HCT116 (cell line): Measurements from ENCODE around the gene ZNF284. TPM values are rescaled to one million over a fixed set of nuclear protein-coding genes. Genes with fewer than 3 reads are reported as not detected.

Experiments
- ATAC-seq: fragments of 200-7000 bp; cut with Tn5 transposase; 2 replicates; pipeline ENCODE4 v1.9.1; 2020; ENCODE audit warnings: mild to moderate bottlenecking, moderate library complexity
- BruUV-seq: library from RNA; stranded (reverse); fragments of 400-500 nt; replicated peaks from 2 replicates; lab custom pipeline; 2021; lab: Mats Ljungman, UMichigan
- CTCF ChIA-PET: fragments of 300-600 bp; sonication (Branson Sonifier 250); formaldehyde crosslinking; loops from one replicate; lab custom pipeline; 2021; ENCODE audit warnings: antibody characterized with exemption; lab: Charles Lee
- POLR2A ChIA-PET: fragments of 300-600, 350-600 bp; sonication (Branson Sonifier 250); formaldehyde crosslinking; loops from one replicate; lab custom pipeline; 2021; ENCODE audit warnings: antibody characterized with exemption; lab: Charles Lee
- RAD21 ChIA-PET, 2 experiments: fragments of 300-600 bp; sonication (Branson Sonifier 250); formaldehyde crosslinking; loops; one replicate each; lab custom pipeline; 2023; ENCODE audit warnings: low total read pairs in 2 of 2; ENCODE audit not compliant: uncharacterized antibody in 2 of 2, unreplicated experiment in 2 of 2, low non-redundant PET in 1 of 2; lab: Charles Lee
- DNase-seq: peaks from one replicate; pipeline ENCODE4 v3.0.0-alpha.2; 2010; ENCODE audit warnings: low read depth, low spot score
- H2AFZ ChIP-seq: fragments of 200-600 bp; shearing (Covaris generic), sonication (generic); 2 replicates; pipeline ENCODE4 v1.6.1; 2017; ENCODE audit warnings: low read depth, mixed run types, mixed read lengths, antibody characterized with exemption, low read length; ENCODE audit not compliant: poor library complexity, severe bottlenecking
- H3K27ac ChIP-seq: 2 replicates; pipeline ENCODE4 v1.5.1; 2012; ENCODE audit warnings: low read depth, low read length
- H3K27me3 ChIP-seq: fragments of 200-600 bp; sonication (generic); 2 replicates; pipeline ENCODE4 v1.6.1; 2016; ENCODE audit warnings: mixed run types, low read length, mixed read lengths; ENCODE audit not compliant: insufficient read depth
- H3K36me3 ChIP-seq, 2 experiments: fragments of 200-500 bp in 1 of 2; fragments of 200-600 bp in 1 of 2; sonication (Bioruptor generic) in 1 of 2; sonication (generic) in 1 of 2; 2 replicates each; pipeline versions ENCODE4 v1.5.1 to v1.6.1; 2014 to 2016; ENCODE audit warnings: low read length in 2 of 2, inconsistent platforms in 1 of 2, mixed read lengths in 1 of 2, mixed run types in 1 of 2; ENCODE audit not compliant: insufficient read depth in 2 of 2, control insufficient read depth in 1 of 2
- H3K4me1 ChIP-seq, 2 experiments: fragments of 200-600 bp in 1 of 2; sonication (generic) in 1 of 2; 2 replicates each; pipeline versions ENCODE4 v1.5.1 to v1.6.1; 2012 to 2017; ENCODE audit warnings: low read length in 2 of 2, inconsistent platforms in 1 of 2, mild to moderate bottlenecking in 1 of 2, mixed read lengths in 1 of 2, mixed run types in 1 of 2, moderate library complexity in 1 of 2; ENCODE audit not compliant: insufficient read depth in 2 of 2, control insufficient read depth in 1 of 2
- H3K4me2 ChIP-seq: fragments of 200-600 bp; sonication (generic); 2 replicates; pipeline ENCODE4 v1.6.1; 2017; ENCODE audit warnings: mixed run types, low read length, mixed read lengths
- H3K4me3 ChIP-seq, 2 experiments: fragments of 200-600 bp in 1 of 2; sonication (generic) in 1 of 2; replicated peaks in 1 of 2; 2 replicates each; pipeline ENCODE4 v1.5.1; 2011 to 2016; ENCODE audit warnings: low read length in 2 of 2, control low read depth in 1 of 2, low read depth in 1 of 2, mild to moderate bottlenecking in 1 of 2, mixed read lengths in 1 of 2, mixed run types in 1 of 2
- H3K79me2 ChIP-seq: fragments of 200-600 bp; sonication (generic); 2 replicates; pipeline ENCODE4 v1.6.1; 2017; ENCODE audit warnings: mild to moderate bottlenecking, mixed run types, low read length, moderate library complexity, mixed read lengths; ENCODE audit not compliant: insufficient read depth
- H3K9ac ChIP-seq: fragments of 200-600 bp; sonication (generic); 2 replicates; pipeline ENCODE4 v1.6.1; 2016; ENCODE audit warnings: low read length, mixed read lengths
- H3K9me2 ChIP-seq: fragments of 200-600 bp; sonication (generic), shearing (Covaris generic); 2 replicates; pipeline ENCODE4 v1.6.1; 2017; ENCODE audit warnings: mixed run types, mild to moderate bottlenecking, moderate library complexity; ENCODE audit not compliant: insufficient read depth
- H3K9me3 ChIP-seq, 2 experiments: fragments of 200-500 bp in 1 of 2; fragments of 200-600 bp in 1 of 2; sonication (Bioruptor generic) in 1 of 2; sonication (generic) in 1 of 2; 2 replicates each; pipeline ENCODE4 v1.6.1; 2014 to 2017; ENCODE audit warnings: low read length in 2 of 2, mixed read lengths in 2 of 2, inconsistent platforms in 1 of 2, low read depth in 1 of 2, mild to moderate bottlenecking in 1 of 2, mixed run types in 1 of 2, moderate library complexity in 1 of 2; ENCODE audit not compliant: control insufficient read depth in 1 of 2, insufficient read depth in 1 of 2
- H4K20me1 ChIP-seq: fragments of 200-600 bp; sonication (generic), shearing (Covaris generic); 2 replicates; pipeline ENCODE4 v1.6.1; 2017; ENCODE audit warnings: mixed run types, mild to moderate bottlenecking, moderate library complexity; ENCODE audit not compliant: insufficient read depth
- ATF3 ChIP-seq: IDR thresholded peaks from 2 replicates; pipeline ENCODE4 v1.6.1; 2012
- CBX3 ChIP-seq: IDR thresholded peaks from 2 replicates; pipeline ENCODE4 v1.6.1; 2012; ENCODE audit warnings: low read depth
- CEBPB ChIP-seq: IDR thresholded peaks from 2 replicates; pipeline ENCODE4 v1.6.1; 2012; ENCODE audit warnings: low read depth
- EGR1 ChIP-seq: IDR thresholded peaks from 2 replicates; pipeline ENCODE4 v1.6.1; 2012; ENCODE audit warnings: low read depth
- ELF1 ChIP-seq: IDR thresholded peaks from 2 replicates; pipeline ENCODE4 v1.6.1; 2012; ENCODE audit warnings: low read depth, borderline replicate concordance
- EZH2 ChIP-seq: fragments of 200-600 bp; sonication (generic); IDR thresholded peaks from 2 replicates; pipeline ENCODE4 v1.6.1; 2017; ENCODE audit warnings: antibody characterized with exemption, mixed run types
- EZH2phosphoT487 ChIP-seq: fragments of 200-600 bp; IDR thresholded peaks from 2 replicates; pipeline ENCODE4 v1.6.1; 2018; ENCODE audit warnings: antibody characterized with exemption, borderline replicate concordance
- FOSL1 ChIP-seq: IDR thresholded peaks from 2 replicates; pipeline ENCODE4 v1.6.1; 2012; ENCODE audit warnings: low read depth
- POLR2A ChIP-seq: IDR thresholded peaks from 2 replicates; pipeline ENCODE4 v1.7.0; 2011; ENCODE audit warnings: borderline replicate concordance; ENCODE audit not compliant: insufficient read depth, insufficient read length; ENCODE audit errors: extremely low read depth
- POLR2AphosphoS5 ChIP-seq: IDR thresholded peaks from 2 replicates; pipeline ENCODE4 v1.6.1; 2011; ENCODE audit warnings: mild to moderate bottlenecking, low read depth, low read length, moderate library complexity
- RAD21 ChIP-seq: IDR thresholded peaks from 2 replicates; pipeline ENCODE4 v1.6.1; 2012; ENCODE audit warnings: low read depth, mild to moderate bottlenecking
- REST ChIP-seq: IDR thresholded peaks from 2 replicates; pipeline ENCODE4 v1.6.1; 2012; ENCODE audit warnings: low read depth
- SIN3A ChIP-seq: IDR thresholded peaks from 2 replicates; pipeline ENCODE4 v1.6.1; 2012; ENCODE audit warnings: low read depth
- SP1 ChIP-seq: IDR thresholded peaks from 2 replicates; pipeline ENCODE4 v1.6.1; 2012; ENCODE audit warnings: low read depth
- TCF7L2 ChIP-seq: IDR thresholded peaks from 2 replicates; pipeline ENCODE4 v1.7.0; 2011; ENCODE audit warnings: borderline replicate concordance, inconsistent platforms; ENCODE audit not compliant: insufficient read depth, insufficient read length; ENCODE audit errors: extremely low read depth
- YY1 ChIP-seq: IDR thresholded peaks from 2 replicates; pipeline ENCODE4 v1.6.1; 2011; ENCODE audit warnings: low read length, low read depth, moderate library complexity, mild to moderate bottlenecking; ENCODE audit not compliant: insufficient replicate concordance; ENCODE audit errors: extremely low read depth
- ZFX ChIP-seq: fragments of 450-650 bp; IDR thresholded peaks from 2 replicates; pipeline ENCODE4 v1.6.1; 2017
- intact Hi-C: fragments of 100-400 bp; cut with micrococcal nuclease; formaldehyde crosslinking; loops from 2 replicates; pipeline ENCODE4 v1.10.0; 2022
- total RNA-seq: library from RNA; stranded (reverse); gene quantifications from one replicate; pipeline ENCODE4 v1.2.1, GENCODE V29; 2021; ENCODE audit not compliant: unreplicated experiment
- TF ChIP-seq, protein P1 (sequence below): IDR thresholded peaks from 2 replicates; pipeline ENCODE4 v1.6.1; 2012
- TF ChIP-seq, protein P2 (sequence below): IDR thresholded peaks from 2 replicates; pipeline ENCODE4 v1.6.1; 2011; ENCODE audit warnings: mild to moderate bottlenecking, low read length, moderate library complexity; ENCODE audit not compliant: insufficient replicate concordance; ENCODE audit errors: extremely low read depth
- TF ChIP-seq, protein P3 (sequence below), 3 experiments: fragments of 200-600 bp in 1 of 3; sonication (generic) in 1 of 3; IDR thresholded peaks in 2 of 3; conservative IDR thresholded peaks in 1 of 3; 2 replicates each; pipeline ENCODE4 v1.5.1; 2012 to 2017; ENCODE audit warnings: low read depth in 2 of 3, low read length in 2 of 3, antibody characterized with exemption in 1 of 3, borderline replicate concordance in 1 of 3, control low read depth in 1 of 3, mild to moderate bottlenecking in 1 of 3, mixed read lengths in 1 of 3, mixed run types in 1 of 3, moderate library complexity in 1 of 3; ENCODE audit not compliant: insufficient read depth in 1 of 3

The ZNF284 gene
- total RNA-seq, 1 experiment from 2014 or later = not detected

DNA sequence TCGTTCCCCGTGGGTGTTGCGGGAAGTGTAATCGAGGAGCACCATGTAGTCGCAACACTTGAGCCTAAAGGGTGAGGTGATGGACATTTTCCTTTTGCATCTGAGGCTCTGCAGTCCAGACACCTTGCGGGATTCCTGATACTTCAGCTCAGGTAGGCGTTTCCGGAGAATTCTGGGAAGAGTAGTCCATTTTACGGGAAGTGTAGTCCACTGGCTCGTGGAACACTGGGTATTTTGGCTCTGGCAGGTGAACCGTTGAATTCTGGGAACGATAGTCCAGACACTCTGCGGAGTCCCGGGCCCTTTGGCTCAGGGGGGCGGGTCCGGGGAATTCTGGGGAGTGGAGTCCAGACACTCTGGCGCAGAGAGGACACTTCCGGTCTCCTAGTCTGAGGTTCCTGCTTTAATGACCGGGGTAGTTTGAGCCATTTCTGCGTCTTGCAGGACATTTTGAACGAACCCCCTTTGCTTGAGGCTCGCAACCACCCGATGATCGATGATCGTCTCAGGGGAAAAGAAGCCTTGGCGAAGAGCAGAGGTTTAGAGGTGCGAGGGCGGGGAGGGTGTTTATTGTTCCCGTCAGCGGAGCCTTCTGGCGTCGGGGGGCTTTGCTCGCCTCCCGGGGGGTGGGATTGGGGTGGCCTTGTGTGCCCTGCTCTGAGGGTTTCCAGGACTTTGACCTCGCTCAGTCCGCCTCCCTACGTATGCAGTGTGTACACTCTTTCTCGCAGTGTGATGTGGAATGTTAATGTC is 20.1 kb upstream of the ZNF284 start, which contains the start of gene ZNF223:
TSS of gene ZNF223 (plus strand) at position 387 of the 753 bp plus-strand sequence. CDS start 3,141 bp downstream, outside the sequence.
- Histone ChIP-seq H3K9me2 (no peaks in the 10 kb centered on the region), H3K27me3 (no peaks in the 10 kb centered on the region), H3K79me2 (no peaks in the 10 kb centered on the region), H3K9ac (no peak within 1 kb of the TSS)
- POLR2A ChIA-PET = no interaction called here
- RAD21 ChIA-PET = no interaction called here
- no TSS peak for BruUV-seq
- TF ChIP-seq ELF1 (no peak), ZFX (no peak), CBX3 (no peak), TCF7L2 (no peak), EZH2 (no peak), FOSL1 (no peak), YY1 (no peak), REST (no peak), CEBPB (no peak), SIN3A (no peak), ATF3 (no peak), EGR1 (no peak), POLR2A (no peak), SP1 (no peak), RAD21 (no peak), EZH2phosphoT487 (no peak), POLR2AphosphoS5 (no peak)
- TF ChIP-seq, protein P1, sequence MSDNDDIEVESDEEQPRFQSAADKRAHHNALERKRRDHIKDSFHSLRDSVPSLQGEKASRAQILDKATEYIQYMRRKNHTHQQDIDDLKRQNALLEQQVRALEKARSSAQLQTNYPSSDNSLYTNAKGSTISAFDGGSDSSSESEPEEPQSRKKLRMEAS = no peak
- TF ChIP-seq, protein P2, sequence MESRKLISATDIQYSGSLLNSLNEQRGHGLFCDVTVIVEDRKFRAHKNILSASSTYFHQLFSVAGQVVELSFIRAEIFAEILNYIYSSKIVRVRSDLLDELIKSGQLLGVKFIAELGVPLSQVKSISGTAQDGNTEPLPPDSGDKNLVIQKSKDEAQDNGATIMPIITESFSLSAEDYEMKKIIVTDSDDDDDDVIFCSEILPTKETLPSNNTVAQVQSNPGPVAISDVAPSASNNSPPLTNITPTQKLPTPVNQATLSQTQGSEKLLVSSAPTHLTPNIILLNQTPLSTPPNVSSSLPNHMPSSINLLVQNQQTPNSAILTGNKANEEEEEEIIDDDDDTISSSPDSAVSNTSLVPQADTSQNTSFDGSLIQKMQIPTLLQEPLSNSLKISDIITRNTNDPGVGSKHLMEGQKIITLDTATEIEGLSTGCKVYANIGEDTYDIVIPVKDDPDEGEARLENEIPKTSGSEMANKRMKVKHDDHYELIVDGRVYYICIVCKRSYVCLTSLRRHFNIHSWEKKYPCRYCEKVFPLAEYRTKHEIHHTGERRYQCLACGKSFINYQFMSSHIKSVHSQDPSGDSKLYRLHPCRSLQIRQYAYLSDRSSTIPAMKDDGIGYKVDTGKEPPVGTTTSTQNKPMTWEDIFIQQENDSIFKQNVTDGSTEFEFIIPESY = no peak
- TF ChIP-seq, protein P3, sequence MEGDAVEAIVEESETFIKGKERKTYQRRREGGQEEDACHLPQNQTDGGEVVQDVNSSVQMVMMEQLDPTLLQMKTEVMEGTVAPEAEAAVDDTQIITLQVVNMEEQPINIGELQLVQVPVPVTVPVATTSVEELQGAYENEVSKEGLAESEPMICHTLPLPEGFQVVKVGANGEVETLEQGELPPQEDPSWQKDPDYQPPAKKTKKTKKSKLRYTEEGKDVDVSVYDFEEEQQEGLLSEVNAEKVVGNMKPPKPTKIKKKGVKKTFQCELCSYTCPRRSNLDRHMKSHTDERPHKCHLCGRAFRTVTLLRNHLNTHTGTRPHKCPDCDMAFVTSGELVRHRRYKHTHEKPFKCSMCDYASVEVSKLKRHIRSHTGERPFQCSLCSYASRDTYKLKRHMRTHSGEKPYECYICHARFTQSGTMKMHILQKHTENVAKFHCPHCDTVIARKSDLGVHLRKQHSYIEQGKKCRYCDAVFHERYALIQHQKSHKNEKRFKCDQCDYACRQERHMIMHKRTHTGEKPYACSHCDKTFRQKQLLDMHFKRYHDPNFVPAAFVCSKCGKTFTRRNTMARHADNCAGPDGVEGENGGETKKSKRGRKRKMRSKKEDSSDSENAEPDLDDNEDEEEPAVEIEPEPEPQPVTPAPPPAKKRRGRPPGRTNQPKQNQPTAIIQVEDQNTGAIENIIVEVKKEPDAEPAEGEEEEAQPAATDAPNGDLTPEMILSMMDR (IDR thresholded peaks at IDR 0.05 in 2 of 3, conservative IDR thresholded peaks at IDR 0.05 in 1 of 3; ENCODE audit: borderline replicate concordance in 1 of 3, insufficient read depth in 1 of 3, low read depth in 2 of 3, low read length in 2 of 3) = no peak
- TF ChIP-seq, all 23 proteins: peak for 0
- Histone ChIP-seq H3K36me3 (no peaks in the 10 kb centered on the region), H3K4me2 (no peak within 1 kb of the TSS), H4K20me1 (no peaks in the 10 kb centered on the region), H3K4me1 (no peaks in the 10 kb centered on the region), H3K4me3 (no peak within 1 kb of the TSS), H3K9me3 (no peaks in the 10 kb centered on the region; a peak in 2 of 4 replicates), H3K27ac (no peak within 1 kb of the TSS), H2AFZ (no peak within 1 kb of the TSS)
- intact Hi-C loops = no loop called here
- CTCF ChIA-PET = no interaction called here
- DNase-seq = no peak
- ATAC-seq = no peak
